CD8-positive, alpha-beta memory T cell (primary cell): Measurements from ENCODE around the gene ASB6. TPM values are rescaled to one million over a fixed set of nuclear protein-coding genes. Genes with fewer than 3 reads are reported as not detected.

Source experiments
- CTCF ChIA-PET: fragments of 350-600 bp; sonication (Branson Sonifier 250); formaldehyde crosslinking; loops from one replicate; lab custom pipeline; 2021; ENCODE audit warnings: antibody characterized with exemption; lab: Charles Lee
- POLR2A ChIA-PET: fragments of 350-600 bp; sonication (Branson Sonifier 250); formaldehyde crosslinking; loops from one replicate; lab custom pipeline; 2021; ENCODE audit warnings: antibody characterized with exemption; lab: Charles Lee
- DNase-seq, 5 donors: peaks; one replicate each; pipeline versions ENCODE4 v3.0.0 to v3.0.0-alpha.2; 2020 to 2022; ENCODE audit warnings: mixed read lengths in 1 of 5
- H3K27ac ChIP-seq: one replicate; pipeline ENCODE4 v1.7.0; 2013; ENCODE audit warnings: low read depth, mild to moderate bottlenecking, low read length, moderate library complexity
- H3K27me3 ChIP-seq: 2 replicates; pipeline ENCODE4 v1.7.0; 2013; ENCODE audit warnings: low read length, mild to moderate bottlenecking; ENCODE audit not compliant: insufficient read depth, poor library complexity, severe bottlenecking
- H3K36me3 ChIP-seq: 2 replicates; pipeline ENCODE4 v1.7.0; 2013; ENCODE audit warnings: mild to moderate bottlenecking, low read length, moderate library complexity; ENCODE audit not compliant: insufficient read depth
- H3K4me1 ChIP-seq: 2 replicates; pipeline ENCODE4 v1.7.0; 2013; ENCODE audit warnings: mild to moderate bottlenecking, low read length, moderate library complexity; ENCODE audit not compliant: insufficient read depth
- H3K4me3 ChIP-seq: 2 replicates; pipeline ENCODE4 v1.7.0; 2013; ENCODE audit warnings: mild to moderate bottlenecking, low read length
- H3K9me3 ChIP-seq: 2 replicates; pipeline ENCODE4 v1.7.0; 2013; ENCODE audit warnings: mild to moderate bottlenecking, low read length
- H3K27ac Mint-ChIP-seq, 8 donors: one replicate each; pipeline ENCODE4 v1.8.0; 2020 to 2021; ENCODE audit warnings: mixed read lengths in 8 of 8, mild to moderate bottlenecking in 6 of 8, inconsistent platforms in 3 of 8, moderate library complexity in 3 of 8
- H3K27me3 Mint-ChIP-seq, 2 donors: one replicate each; pipeline ENCODE4 v1.8.0; 2020 to 2021; ENCODE audit warnings: mixed read lengths in 2 of 2, mild to moderate bottlenecking in 1 of 2, moderate library complexity in 1 of 2
- H3K36me3 Mint-ChIP-seq, 3 donors: one replicate each; pipeline ENCODE4 v1.8.0; 2020 to 2021; ENCODE audit warnings: mixed read lengths in 3 of 3, inconsistent platforms in 1 of 3, mild to moderate bottlenecking in 1 of 3
- H3K4me1 Mint-ChIP-seq, 3 donors: one replicate each; pipeline ENCODE4 v1.8.0; 2020 to 2021; ENCODE audit warnings: mixed read lengths in 3 of 3, inconsistent platforms in 1 of 3, mild to moderate bottlenecking in 1 of 3
- H3K4me3 Mint-ChIP-seq, 7 donors: one replicate each; pipeline ENCODE4 v1.8.0; 2020 to 2021; ENCODE audit warnings: mixed read lengths in 7 of 7, mild to moderate bottlenecking in 6 of 7, moderate library complexity in 4 of 7, inconsistent platforms in 2 of 7
- H3K9me3 Mint-ChIP-seq, 5 donors: one replicate each; pipeline ENCODE4 v1.8.0; 2020 to 2022; ENCODE audit warnings: mixed read lengths in 5 of 5, mild to moderate bottlenecking in 3 of 5, moderate library complexity in 2 of 5, inconsistent platforms in 1 of 5
- polyA plus RNA-seq: library from polyadenylated mRNA; unstranded; fragments of 300-500 nt; fragmentation: Illumina TruSeq; gene quantifications from one replicate; pipeline ENCODE4 v1.2.3, GENCODE V29; 2021
- total RNA-seq, 2 experiments: library from RNA; stranded (reverse); gene quantifications; one replicate each; pipeline ENCODE4 v1.2.3, GENCODE V29; 2021

ASB6 gene, protein sequence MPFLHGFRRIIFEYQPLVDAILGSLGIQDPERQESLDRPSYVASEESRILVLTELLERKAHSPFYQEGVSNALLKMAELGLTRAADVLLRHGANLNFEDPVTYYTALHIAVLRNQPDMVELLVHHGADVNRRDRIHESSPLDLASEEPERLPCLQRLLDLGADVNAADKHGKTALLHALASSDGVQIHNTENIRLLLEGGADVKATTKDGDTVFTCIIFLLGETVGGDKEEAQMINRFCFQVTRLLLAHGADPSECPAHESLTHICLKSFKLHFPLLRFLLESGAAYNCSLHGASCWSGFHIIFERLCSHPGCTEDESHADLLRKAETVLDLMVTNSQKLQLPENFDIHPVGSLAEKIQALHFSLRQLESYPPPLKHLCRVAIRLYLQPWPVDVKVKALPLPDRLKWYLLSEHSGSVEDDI
- total RNA-seq (10 to 100 TPM; 28.0 to 28.3 TPM), polyA plus RNA-seq (31.0 TPM)

DNA sequence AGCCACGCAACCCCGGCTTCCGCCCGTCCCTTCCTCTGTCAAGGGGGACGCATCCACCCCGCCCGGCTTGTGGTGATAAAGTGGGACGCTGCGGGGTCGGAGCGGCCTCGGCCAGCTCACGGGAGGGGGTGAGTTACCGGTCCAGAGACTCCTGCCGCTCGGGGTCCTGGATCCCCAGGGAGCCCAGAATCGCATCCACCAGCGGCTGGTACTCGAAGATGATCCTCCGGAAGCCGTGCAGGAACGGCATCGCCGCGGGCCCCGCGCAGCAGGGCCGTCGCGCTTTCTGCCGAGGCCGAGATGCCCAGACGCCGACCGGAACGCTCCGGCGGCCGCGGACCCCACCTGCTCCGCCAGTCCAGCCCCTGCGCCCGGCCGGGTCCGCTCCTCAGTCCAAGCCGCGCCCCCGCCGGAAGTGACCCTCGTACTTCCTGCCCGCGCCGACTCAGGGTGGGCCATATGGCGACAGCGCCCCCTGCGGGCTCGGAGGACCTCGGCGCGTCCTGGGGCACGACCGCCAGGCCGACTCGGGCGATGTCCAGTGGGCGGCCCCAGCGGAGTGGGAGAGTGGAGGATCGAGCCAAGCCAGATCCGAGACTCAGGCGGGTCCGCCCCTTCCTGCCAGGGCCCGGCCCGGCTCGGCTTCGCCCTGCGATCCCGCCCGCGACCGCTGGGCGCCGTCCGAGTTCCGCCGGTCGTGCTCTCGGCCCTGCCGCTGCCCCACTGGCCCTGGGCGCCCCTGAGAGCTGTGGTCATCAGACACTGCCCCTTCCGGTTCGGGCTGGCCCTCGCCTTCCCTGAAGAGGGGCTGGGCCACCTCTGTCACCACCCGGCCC is at the start of gene ASB6:
Gene ASB6 (minus strand): TSS at position 402 of the 836 bp plus-strand sequence. CDS start 152 bp downstream, at position 250.
- ChIA-PET CTCF (interaction anchor here (0.8 to 8.8 kb wide), 9 partner anchors 14 to 510 kb away, joined by 3 to 75 read pairs (median 4); partner anchors contain the start of genes C9orf50, IER5L and NTMT1), POLR2A (interaction anchor here (1.0 to 1.2 kb wide), 2 partner anchors 15 to 16 kb away, joined by 3 read pairs; partner anchors contain the start of gene NTMT1)
- Histone ChIP-seq H3K27ac (peak within 1 kb of the TSS; percentile 90), H3K27me3 (no peaks in the 10 kb centered on the region), H3K36me3 (peaks cover 22% of the 10 kb centered on the region), H3K4me3 (peak within 1 kb of the TSS; percentile 95), H3K9me3 (no peaks in the 10 kb centered on the region), H3K4me1 (peaks cover 15% of the 10 kb centered on the region)
- peak within 1 kb of the TSS; percentile 83 to 91 (median 85) for H3K4me3 Mint-ChIP-seq
- DNase-seq: peak; percentile 86 to 94 (median 92)
- peaks cover 15 to 34% (median 24%) of the 10 kb centered on the region in 3 donors for H3K4me1 Mint-ChIP-seq
- peaks cover 0 to 32% (median 0%) of the 10 kb centered on the region in 3 donors for H3K36me3 Mint-ChIP-seq
- no peaks in the 10 kb centered on the region for H3K9me3 Mint-ChIP-seq
- peaks cover 0 to 3% of the 10 kb centered on the region in 2 donors for H3K27me3 Mint-ChIP-seq
- peak within 1 kb of the TSS; percentile 78 to 96 (median 87) for H3K27ac Mint-ChIP-seq

DNA sequence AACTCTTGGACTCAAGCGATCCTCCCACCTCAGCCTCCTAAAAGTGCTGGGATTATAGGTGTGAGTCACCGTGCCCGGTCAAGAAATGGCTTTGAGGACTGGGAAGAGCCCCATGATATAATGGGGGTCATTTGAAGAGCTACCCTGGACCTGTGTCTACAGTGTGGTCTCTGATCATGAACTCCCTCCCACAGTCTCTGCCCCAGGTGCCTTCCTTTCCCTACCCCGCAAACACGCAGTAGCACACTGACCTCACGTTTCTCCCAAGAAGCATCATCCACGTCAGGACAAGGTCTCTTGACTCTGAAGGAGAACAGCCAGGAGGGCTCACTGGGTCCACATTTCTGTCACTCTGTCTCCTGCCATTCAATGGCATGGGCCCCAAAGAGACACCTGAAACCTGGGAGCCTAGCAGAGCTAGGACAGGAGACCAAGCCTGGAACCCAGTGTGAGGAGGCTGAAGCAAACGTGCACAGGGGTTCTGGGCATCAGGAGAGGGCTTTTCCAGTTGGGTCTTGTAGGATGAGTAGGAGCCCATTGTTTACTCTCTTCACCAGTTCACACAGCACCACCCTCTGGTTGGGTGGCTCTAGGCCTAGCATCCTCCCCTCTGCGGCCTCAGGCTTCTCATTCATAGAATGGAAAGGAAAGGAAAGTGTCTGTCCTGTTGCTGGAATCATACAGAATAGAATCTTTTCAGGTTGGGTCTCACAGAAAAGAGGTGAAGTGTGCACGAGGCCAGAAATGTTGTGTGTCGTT is 46.5 kb upstream of the ASB6 start:
- H3K27ac Mint-ChIP-seq: no peak overlapping the region
- POLR2A ChIA-PET: no interaction called here

DNA sequence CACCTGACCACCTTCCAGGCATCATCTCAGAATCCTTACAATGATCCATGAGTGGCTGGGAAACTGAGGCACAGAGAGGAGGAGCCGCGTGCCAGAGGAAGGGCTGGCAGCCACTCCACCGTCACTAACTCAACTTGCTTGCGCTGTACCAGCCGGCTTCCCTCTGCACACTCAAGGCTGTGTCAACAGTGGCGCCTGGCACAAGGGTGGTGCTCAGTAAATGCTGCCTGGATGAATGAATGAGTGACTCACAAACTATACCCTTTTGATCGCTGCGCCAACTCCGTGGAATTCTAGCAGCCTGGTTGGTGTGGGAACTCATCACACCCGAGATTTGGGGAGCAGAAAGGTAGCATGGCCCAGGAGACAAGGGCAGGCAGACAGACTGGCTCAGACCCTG is 45.4 kb upstream of the ASB6 start:
- ChIA-PET CTCF (no interaction called here), POLR2A (no interaction called here)
- Histone ChIP-seq H3K4me3 (no peak overlapping the region), H3K4me1 (no peaks in the 10 kb centered on the region), H3K36me3 (no peaks in the 10 kb centered on the region), H3K9me3 (no peaks in the 10 kb centered on the region), H3K27me3 (no peaks in the 10 kb centered on the region), H3K27ac (no peak overlapping the region)
- Mint-ChIP-seq H3K4me3 (no peak overlapping the region), H3K36me3 (no peaks in the 10 kb centered on the region), H3K4me1 (no peaks in the 10 kb centered on the region), H3K9me3 (no peaks in the 10 kb centered on the region), H3K27me3 (peaks cover 4 to 8% of the 10 kb centered on the region in 2 donors), H3K27ac (no peak overlapping the region)
- no peak for DNase-seq

More for the DNA sequence above, 46.5 kb upstream of the ASB6 start:
- CTCF ChIA-PET: no interaction called here
- H3K4me3 ChIP-seq: no peak overlapping the region
- H3K4me1 Mint-ChIP-seq: no peaks in the 10 kb centered on the region
- no peak for DNase-seq
- no peaks in the 10 kb centered on the region for H3K9me3 ChIP-seq
- no peaks in the 10 kb centered on the region for H3K36me3 ChIP-seq
- no peaks in the 10 kb centered on the region for H3K36me3 Mint-ChIP-seq
- no peaks in the 10 kb centered on the region for H3K27me3 ChIP-seq
- H3K27ac ChIP-seq: no peak overlapping the region
- no peaks in the 10 kb centered on the region for H3K4me1 ChIP-seq
- H3K4me3 Mint-ChIP-seq: no peak overlapping the region
- no peaks in the 10 kb centered on the region for H3K9me3 Mint-ChIP-seq
- peaks cover 4 to 12% of the 10 kb centered on the region in 2 donors for H3K27me3 Mint-ChIP-seq

DNA sequence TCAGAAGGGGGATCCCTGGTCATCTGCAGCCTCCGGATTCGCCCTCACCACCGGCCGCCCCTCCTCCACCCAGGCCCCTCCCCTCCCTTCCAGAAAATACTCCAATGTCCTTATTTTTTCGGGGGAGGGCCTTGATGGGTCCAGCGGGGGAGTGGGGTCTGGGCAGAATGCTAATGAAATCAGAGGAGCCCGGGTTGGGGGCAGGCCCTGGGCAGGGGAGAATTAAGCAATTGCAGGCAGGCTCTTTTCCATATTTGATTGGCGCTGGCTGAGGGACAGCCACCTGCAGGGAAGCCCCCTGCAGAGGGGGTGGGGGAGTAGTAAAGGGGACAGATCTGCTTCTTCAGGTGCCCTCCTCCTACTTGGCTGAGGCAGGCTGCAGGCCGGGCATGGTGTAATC is 44.8 kb upstream of the ASB6 start:
- Mint-ChIP-seq H3K27ac (no peak overlapping the region), H3K4me3 (no peak overlapping the region), H3K9me3 (no peaks in the 10 kb centered on the region), H3K4me1 (no peaks in the 10 kb centered on the region), H3K36me3 (no peaks in the 10 kb centered on the region), H3K27me3 (peaks cover 4 to 13% of the 10 kb centered on the region in 2 donors)
- no peak for DNase-seq
- Histone ChIP-seq H3K9me3 (no peaks in the 10 kb centered on the region), H3K27ac (no peak overlapping the region), H3K36me3 (no peaks in the 10 kb centered on the region), H3K4me1 (no peaks in the 10 kb centered on the region), H3K4me3 (no peak overlapping the region), H3K27me3 (no peaks in the 10 kb centered on the region)
- POLR2A ChIA-PET: no interaction called here
- CTCF ChIA-PET: no interaction called here

DNA sequence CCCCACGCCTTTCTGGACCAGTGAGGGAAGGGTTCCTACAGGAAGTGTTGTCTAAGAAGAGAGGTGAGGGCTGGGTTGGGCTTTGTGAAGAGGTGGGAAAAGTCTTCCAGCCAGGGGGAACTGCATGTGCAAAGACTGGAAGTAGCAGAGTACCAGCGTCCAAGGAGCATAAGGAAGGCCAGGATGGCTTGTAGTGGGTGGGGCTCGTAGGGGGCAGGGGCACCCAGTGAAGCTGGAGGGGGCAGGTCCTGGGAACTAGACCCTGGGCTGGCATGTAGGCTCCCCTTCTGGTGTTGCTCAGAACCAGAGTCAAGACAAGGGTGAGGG is 43.9 kb upstream of the ASB6 start:
- no peaks in the 10 kb centered on the region for H3K4me1 ChIP-seq
- POLR2A ChIA-PET: no interaction called here
- H3K36me3 Mint-ChIP-seq: no peaks in the 10 kb centered on the region
- H3K36me3 ChIP-seq: no peaks in the 10 kb centered on the region
- no peak overlapping the region for H3K27ac ChIP-seq
- H3K27me3 ChIP-seq: no peaks in the 10 kb centered on the region
- H3K4me1 Mint-ChIP-seq: no peaks in the 10 kb centered on the region
- peak overlapping the region in 1 of 8 donors; percentile 85 for H3K27ac Mint-ChIP-seq
- H3K4me3 Mint-ChIP-seq: no peak overlapping the region
- no peaks in the 10 kb centered on the region for H3K9me3 Mint-ChIP-seq
- no peak for DNase-seq
- no peaks in the 10 kb centered on the region for H3K9me3 ChIP-seq
- H3K27me3 Mint-ChIP-seq: peaks cover 4 to 10% of the 10 kb centered on the region in 2 donors
- CTCF ChIA-PET: no interaction called here
- no peak overlapping the region for H3K4me3 ChIP-seq

DNA sequence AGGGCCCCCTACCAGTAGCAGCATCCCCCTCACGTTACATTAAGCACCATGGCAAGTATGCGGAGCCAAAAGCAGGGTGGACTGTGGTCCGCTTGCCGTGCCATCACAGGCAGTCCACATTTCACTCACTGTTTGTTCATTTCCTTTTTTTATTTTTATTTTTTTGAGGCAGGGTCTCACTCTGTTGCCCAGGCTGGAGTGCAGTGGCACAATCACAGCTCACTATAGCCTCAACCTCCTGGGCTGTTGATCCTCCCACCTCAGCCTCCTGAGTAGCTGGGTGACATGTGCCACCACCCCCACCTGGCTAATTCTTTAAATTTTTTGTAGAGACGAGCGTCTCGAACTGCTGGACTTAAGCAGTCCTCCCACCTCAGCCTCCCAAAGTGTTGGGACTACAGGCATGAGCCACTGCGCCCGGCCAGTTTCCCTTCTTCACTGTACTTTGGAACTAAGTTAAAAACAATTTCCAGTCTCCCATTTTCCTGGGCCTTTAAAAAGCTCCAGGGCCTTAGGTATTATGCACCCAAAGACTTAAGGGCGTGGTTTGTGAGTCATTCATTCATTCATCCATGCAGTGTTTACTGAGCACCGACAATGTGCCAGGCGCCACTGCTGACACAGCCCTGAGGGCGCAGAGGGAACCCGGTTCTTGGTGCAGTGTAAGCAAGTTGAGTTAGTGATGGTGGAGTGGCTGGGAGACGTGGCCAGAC is 43.4 kb upstream of the ASB6 start:
- H3K27me3 Mint-ChIP-seq: peaks cover 5 to 15% of the 10 kb centered on the region in 2 donors
- H3K27ac Mint-ChIP-seq: peak overlapping the region in 1 of 8 donors; percentile 46
- ChIA-PET POLR2A (no interaction called here), CTCF (no interaction called here)
- Histone ChIP-seq H3K27ac (no peak overlapping the region), H3K4me3 (no peak overlapping the region), H3K4me1 (no peaks in the 10 kb centered on the region), H3K9me3 (no peaks in the 10 kb centered on the region), H3K36me3 (no peaks in the 10 kb centered on the region), H3K27me3 (no peaks in the 10 kb centered on the region)
- H3K9me3 Mint-ChIP-seq: no peaks in the 10 kb centered on the region
- no peak for DNase-seq
- no peaks in the 10 kb centered on the region for H3K36me3 Mint-ChIP-seq
- H3K4me1 Mint-ChIP-seq: no peaks in the 10 kb centered on the region
- no peak overlapping the region for H3K4me3 Mint-ChIP-seq

DNA sequence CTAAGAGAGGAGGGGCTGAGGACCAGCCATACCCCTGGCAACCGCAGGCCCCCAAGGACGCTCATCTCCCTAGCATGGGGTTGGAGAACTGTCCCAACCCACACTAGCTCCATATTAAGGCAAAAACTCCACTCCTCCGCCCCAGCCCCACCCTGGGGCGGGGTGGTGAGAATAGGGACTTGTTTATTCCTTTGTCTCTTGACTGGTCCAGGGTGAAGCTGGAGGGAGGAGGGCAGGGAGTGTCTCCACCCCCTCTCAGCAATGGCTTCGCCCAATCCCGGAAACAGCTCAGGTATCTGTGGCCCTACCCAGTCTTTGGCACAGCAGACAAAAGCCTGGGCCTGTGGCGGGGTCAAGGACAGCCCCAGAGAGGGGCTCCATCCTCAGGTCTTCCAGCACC is 40.4 kb upstream of the ASB6 start:
- peaks cover 8 to 32% of the 10 kb centered on the region in 2 donors for H3K27me3 Mint-ChIP-seq
- Histone ChIP-seq H3K27me3 (no peaks in the 10 kb centered on the region), H3K4me3 (no peak overlapping the region), H3K9me3 (no peaks in the 10 kb centered on the region), H3K27ac (no peak overlapping the region), H3K4me1 (no peaks in the 10 kb centered on the region), H3K36me3 (no peaks in the 10 kb centered on the region)
- no peaks in the 10 kb centered on the region for H3K9me3 Mint-ChIP-seq
- H3K4me3 Mint-ChIP-seq: no peak overlapping the region
- ChIA-PET CTCF (no interaction called here), POLR2A (no interaction called here)
- no peak for DNase-seq
- H3K36me3 Mint-ChIP-seq: no peaks in the 10 kb centered on the region
- no peak overlapping the region for H3K27ac Mint-ChIP-seq
- no peaks in the 10 kb centered on the region for H3K4me1 Mint-ChIP-seq
